HL-60 (cell line): ENCODE results near the gene CLDN7.

Experiments
- CTCF ChIP-seq: IDR thresholded peaks from one replicate; pipeline ENCODE4 v1.5.1; 2011; ENCODE audit warnings: low read length, control low read depth, inconsistent platforms; ENCODE audit not compliant: insufficient read depth
- GABPA ChIP-seq: IDR thresholded peaks from 2 replicates; pipeline ENCODE4 v1.6.1; 2012; ENCODE audit warnings: low read depth
- POLR2AphosphoS5 ChIP-seq: IDR thresholded peaks from 2 replicates; pipeline ENCODE4 v1.6.1; 2012; ENCODE audit warnings: low read depth

- TF ChIP-seq GABPA, result no peak
- no peak for TF ChIP-seq CTCF
- TF ChIP-seq POLR2AphosphoS5, result peak; percentile 47; the same call in 1 of the 2 replicates
Observed at GRCh38 chr17:7308625-7309433, 46.6 kb upstream of the CLDN7 start.
